ENCODE results near the gene ZNF274.
"Not testable (repeated sequence)": the region's sequence is repeated elsewhere in the genome, so short reads cannot be mapped to it uniquely, and the experiment has no call there.

Gene ZNF274

DNA sequence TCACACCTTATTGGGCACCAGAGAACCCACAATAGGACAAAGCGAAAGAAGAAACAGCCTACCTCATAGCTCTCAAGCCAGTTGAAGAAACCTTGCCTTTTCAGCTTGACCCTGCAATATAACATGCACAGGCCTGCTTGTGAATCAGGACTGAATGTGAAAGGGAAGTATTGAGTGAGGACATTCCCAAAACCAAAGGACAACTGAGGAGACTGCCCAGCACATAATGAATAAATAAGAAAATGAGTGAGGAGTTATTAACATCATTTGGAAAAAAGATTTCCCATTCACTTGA, 30.2 kb downstream of the ZNF274 start:
- no peak for DNase-seq

GRCh38 chr19:58217069-58217481, 34.2 kb downstream of the ZNF274 start:
- no peak for DNase-seq

GRCh38 chr19:58217607-58218391, 34.9 kb downstream of the ZNF274 start:
- no peak for DNase-seq

DNA sequence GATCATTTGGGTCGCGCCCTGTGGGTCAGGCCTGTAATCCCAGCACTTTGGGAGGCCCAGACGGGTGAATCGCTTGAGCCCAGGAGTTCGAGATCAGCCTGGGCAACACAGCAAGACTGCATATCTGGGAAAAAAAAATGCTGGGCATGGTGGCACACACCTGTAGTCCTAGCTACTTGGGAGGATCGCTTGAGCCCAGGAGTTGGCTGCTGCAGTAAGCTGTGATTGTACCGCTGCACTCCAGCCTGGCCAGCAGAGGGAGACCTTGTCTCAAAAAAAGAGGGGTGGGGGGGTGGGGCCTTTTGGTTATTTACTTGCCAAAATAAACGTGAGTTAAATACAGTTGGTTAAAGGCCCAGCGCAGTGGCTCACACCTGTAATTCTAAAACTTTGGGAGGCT, 36.0 kb downstream of the ZNF274 start:
- no peak for DNase-seq

- no peak for DNase-seq
Observed at GRCh38 chr19:58227964-58228584, 45.2 kb downstream of the ZNF274 start.

DNA sequence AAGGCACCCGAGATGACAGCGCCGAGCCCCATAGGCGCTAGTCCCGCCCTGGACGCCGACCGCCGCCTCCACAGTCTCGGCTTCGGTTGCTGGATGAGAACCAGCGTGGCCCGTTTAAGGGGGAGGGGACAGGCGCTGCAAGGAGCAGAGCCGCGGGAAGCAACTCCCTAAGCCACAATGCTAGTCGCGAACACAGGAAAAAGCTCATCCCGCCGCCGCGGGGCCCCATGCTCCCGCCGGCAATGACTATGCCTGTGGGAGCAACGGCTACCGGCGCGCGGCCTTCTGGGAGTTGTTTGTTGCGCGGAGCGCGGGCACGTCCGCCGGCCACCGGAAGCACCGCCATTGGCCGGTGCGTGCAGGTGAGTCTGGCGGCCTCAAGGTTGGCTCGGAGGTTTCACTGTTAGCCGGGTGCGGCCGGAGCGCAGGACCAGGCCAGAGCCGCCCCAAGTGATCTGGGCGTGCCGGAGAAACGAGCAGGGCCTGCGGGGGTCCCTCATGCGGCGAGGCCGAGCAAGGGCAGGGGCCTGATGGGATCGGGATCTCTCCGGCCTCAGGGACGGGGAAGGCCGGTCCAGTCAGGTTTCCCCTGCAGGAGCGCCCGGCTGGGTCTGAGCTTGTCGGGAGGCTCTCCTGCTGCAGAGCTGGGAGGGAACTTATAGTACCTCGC, 45.9 kb downstream of the ZNF274 start, which contains the start of gene ZNF544:
TSS of gene ZNF544 (plus strand) at position 330 of the 670 bp plus-strand sequence. CDS start 15,110 bp downstream, outside the sequence.
- DNase-seq = peak; percentile 75

DNA sequence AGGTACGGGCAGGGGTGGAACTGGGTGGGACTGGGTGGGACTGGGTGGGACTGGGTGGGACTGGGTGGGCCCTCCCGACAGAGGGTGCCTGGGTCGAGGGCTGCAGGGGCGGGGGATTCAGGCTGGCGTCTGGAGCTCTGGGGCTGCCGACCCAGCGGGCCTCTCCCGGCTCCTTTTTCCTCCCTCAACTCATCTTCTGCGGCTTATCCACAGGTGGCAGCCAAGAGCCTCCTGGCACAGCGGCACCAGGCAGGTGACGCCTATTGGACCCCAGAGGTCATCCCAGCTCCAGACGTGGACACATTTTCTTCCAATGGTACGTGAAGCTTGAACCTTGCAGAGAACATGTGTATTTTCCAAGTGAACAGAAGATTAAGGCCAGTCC, 46.4 kb downstream of the ZNF274 start:
- DNase-seq = no peak

DNA sequence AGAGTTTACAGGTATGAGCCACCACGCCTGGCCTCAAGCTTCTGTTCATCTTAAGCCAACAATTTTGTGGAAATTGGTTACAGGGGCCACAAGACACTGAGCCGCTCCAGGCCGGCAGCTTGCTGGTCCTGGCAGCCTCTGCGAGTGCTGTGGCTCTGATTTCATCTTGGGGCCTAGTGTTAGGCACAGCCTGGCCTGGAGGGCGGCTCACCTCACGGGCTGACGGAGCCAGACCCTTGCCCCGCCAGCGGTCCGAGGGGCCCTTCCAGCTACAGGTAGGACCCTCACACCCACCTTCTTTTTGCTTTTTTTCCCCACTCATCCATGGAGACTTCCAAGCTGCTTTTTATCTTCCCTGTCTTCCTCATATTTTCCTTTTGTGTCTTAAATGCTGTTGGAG, 54.5 kb downstream of the ZNF274 start:
- DNase-seq = no peak

GRCh38 chr19:58243351-58243750, 60.5 kb downstream of the ZNF274 start:
- no peak for DNase-seq

DNA sequence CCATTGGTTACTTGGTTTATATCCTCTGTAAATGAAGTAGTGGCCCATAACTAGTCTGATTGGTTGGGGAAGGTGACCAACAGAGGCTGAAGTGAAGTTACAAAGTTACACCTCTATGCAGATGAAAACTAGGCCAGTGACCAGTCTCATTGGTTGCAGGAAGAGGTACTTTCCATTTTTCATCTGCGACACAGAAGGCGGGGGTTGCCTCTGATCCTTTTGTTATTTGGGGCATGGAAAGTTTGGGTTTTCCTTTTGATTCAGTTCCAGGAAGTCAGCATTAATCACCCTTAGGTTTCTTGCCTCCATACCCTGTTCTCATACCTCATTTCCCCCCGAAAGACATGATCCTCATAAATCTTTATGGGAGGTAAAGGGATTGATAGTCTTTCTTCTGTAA, 66.0 kb downstream of the ZNF274 start:
- no peak for DNase-seq

GRCh38 chr19:58252102-58252685, 69.3 kb downstream of the ZNF274 start:
- no peak for DNase-seq

- DNase-seq = not testable (repeated sequence)
Observed at GRCh38 chr19:58258259-58258658, 75.4 kb downstream of the ZNF274 start.

GRCh38 chr19:58261600-58261967, 78.7 kb downstream of the ZNF274 start:
- DNase-seq = no peak

GRCh38 chr19:58261968-58262921, 79.4 kb downstream of the ZNF274 start:
- DNase-seq = no peak

- DNase-seq = no peak
Observed at GRCh38 chr19:58262922-58263296, 80.0 kb downstream of the ZNF274 start.

All from NCI-H510A (cell line).